NCI-H446 treated with DMSO at 0.1 percent for 48 hours (cell line): ENCODE results near the gene SLCO3A1.

Experiments
- DNase-seq: peaks from one replicate; lab custom pipeline; 2025; lab: John Stamatoyannopoulos, UW

The SLCO3A1 gene

GRCh38 chr15:92100751-92101150 lies 247.2 kb downstream of the SLCO3A1 start:
- no peak for DNase-seq

GRCh38 chr15:92101708-92102394 lies 248.3 kb downstream of the SLCO3A1 start:
- no peak for DNase-seq

- no peak for DNase-seq
These were observed 248.9 kb downstream of the SLCO3A1 start for GRCh38 chr15:92102395-92102755.

GRCh38 chr15:92104072-92104471 lies 250.6 kb downstream of the SLCO3A1 start:
- DNase-seq: no peak

- no peak for DNase-seq
These were observed 252.1 kb downstream of the SLCO3A1 start for GRCh38 chr15:92105611-92106010.

- DNase-seq: no peak
These were observed 254.0 kb downstream of the SLCO3A1 start for GRCh38 chr15:92107510-92107909.

GRCh38 chr15:92109191-92109873 lies 255.8 kb downstream of the SLCO3A1 start:
- no peak for DNase-seq

GRCh38 chr15:92111291-92111690 lies 257.8 kb downstream of the SLCO3A1 start:
- no peak for DNase-seq

- DNase-seq: no peak
These were observed 258.2 kb downstream of the SLCO3A1 start for GRCh38 chr15:92111751-92112150.

GRCh38 chr15:92112180-92112579 lies 258.7 kb downstream of the SLCO3A1 start:
- DNase-seq: no peak

GRCh38 chr15:92112711-92113110 lies 259.2 kb downstream of the SLCO3A1 start:
- no peak for DNase-seq

GRCh38 chr15:92113832-92114231 lies 260.3 kb downstream of the SLCO3A1 start:
- no peak for DNase-seq

GRCh38 chr15:92115834-92116233 lies 262.3 kb downstream of the SLCO3A1 start:
- no peak for DNase-seq

GRCh38 chr15:92116330-92116729 lies 262.8 kb downstream of the SLCO3A1 start:
- no peak for DNase-seq

- DNase-seq: no peak
These were observed 263.8 kb downstream of the SLCO3A1 start for GRCh38 chr15:92117261-92117731.

GRCh38 chr15:92118162-92118935 lies 264.8 kb downstream of the SLCO3A1 start:
- DNase-seq: no peak

- DNase-seq: no peak
These were observed 265.4 kb downstream of the SLCO3A1 start for GRCh38 chr15:92118936-92119325.

GRCh38 chr15:92120094-92120795 lies 266.7 kb downstream of the SLCO3A1 start:
- no peak for DNase-seq

- DNase-seq: no peak
These were observed 267.5 kb downstream of the SLCO3A1 start for GRCh38 chr15:92121047-92121446.

- no peak for DNase-seq
These were observed 268.8 kb downstream of the SLCO3A1 start for GRCh38 chr15:92122259-92122658.

GRCh38 chr15:92123962-92124656 lies 270.6 kb downstream of the SLCO3A1 start:
- no peak for DNase-seq

- no peak for DNase-seq
These were observed 271.1 kb downstream of the SLCO3A1 start for GRCh38 chr15:92124657-92125010.
